K562 (cell line): ENCODE data around the gene EPB41L3.

Source experiments
- CTBP1 ChIP-seq: fragments of 450-650 bp; IDR thresholded peaks from 2 replicates; pipeline ENCODE4 v1.6.1; 2016; ENCODE audit warnings: borderline replicate concordance
- CTCF ChIP-seq, 3 experiments: IDR thresholded peaks in 2 of 3; conservative IDR thresholded peaks in 1 of 3; 2 replicates each; pipeline ENCODE4 v1.5.1; 2011 to 2012; ENCODE audit warnings: low read length in 3 of 3, mild to moderate bottlenecking in 3 of 3, control low read depth in 2 of 3, improper control_type of control experiment in 1 of 3, inconsistent platforms in 1 of 3, low read depth in 1 of 3, mixed read lengths in 1 of 3, moderate library complexity in 1 of 3; ENCODE audit not compliant: insufficient read depth in 2 of 3
- FOXA1 ChIP-seq: fragments of 450-650 bp; IDR thresholded peaks from 2 replicates; pipeline ENCODE4 v1.6.1; 2016; ENCODE audit warnings: mild to moderate bottlenecking, borderline replicate concordance
- HBP1 ChIP-seq: fragments of 450-650 bp; formaldehyde crosslinking; IDR thresholded peaks from 2 replicates; pipeline ENCODE4 v1.4.0; 2022; ENCODE audit warnings: missing genetic modification characterization
- NFYB ChIP-seq: IDR thresholded peaks from 2 replicates; pipeline ENCODE4 v1.6.1; 2011; ENCODE audit warnings: mild to moderate bottlenecking, moderate library complexity; ENCODE audit not compliant: insufficient read length; ENCODE audit errors: extremely low read depth
- PATZ1 ChIP-seq: fragments of 250-450 bp; sonication (Bioruptor Pico); IDR thresholded peaks from 2 replicates; pipeline ENCODE4 v1.5.0; 2020; ENCODE audit warnings: mild to moderate bottlenecking, borderline replicate concordance
- PKNOX1 ChIP-seq: fragments of 450-650 bp; IDR thresholded peaks from 2 replicates; pipeline ENCODE4 v1.6.1; 2016
- ZBTB34 ChIP-seq: fragments of 250-450 bp; sonication (Bioruptor Pico); IDR thresholded peaks from 2 replicates; pipeline ENCODE4 v1.8.0; 2021; ENCODE audit warnings: mild to moderate bottlenecking, moderate library complexity
- ZNF77 ChIP-seq: fragments of 250-450 bp; sonication (Bioruptor Pico); IDR thresholded peaks from 2 replicates; pipeline ENCODE4 v1.5.0; 2020
- TF ChIP-seq, protein P1 (sequence below), 2 experiments: IDR thresholded peaks in 1 of 2; conservative IDR thresholded peaks in 1 of 2; 2 replicates each; pipeline ENCODE4 v1.6.1; 2016; ENCODE audit warnings: low read depth in 2 of 2, mild to moderate bottlenecking in 1 of 2, missing compliant biosample characterization in 1 of 2, missing genetic modification characterization in 1 of 2, moderate library complexity in 1 of 2

DNA sequence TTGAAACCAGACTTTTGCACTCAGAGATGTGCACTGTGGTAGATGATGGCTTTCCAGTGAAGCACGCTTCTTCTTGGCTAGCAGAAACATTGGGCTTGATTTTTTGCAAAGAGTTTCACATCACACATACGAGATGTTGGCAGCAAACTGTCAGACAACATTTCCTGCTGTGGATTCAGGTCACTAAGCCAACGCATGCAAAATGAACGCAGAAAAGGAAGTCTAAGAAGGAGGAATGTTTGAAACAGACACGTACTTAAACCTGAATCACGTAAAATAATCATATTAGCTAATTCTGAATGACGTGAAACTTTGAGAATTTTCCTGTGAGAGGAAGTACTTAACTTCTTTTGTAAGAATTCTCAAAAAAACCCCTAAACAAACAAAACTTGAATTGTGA lies 88.1 kb downstream of the EPB41L3 start:
- TF ChIP-seq HBP1 (CRISPR knock-in tag) (no peak), ZBTB34 (no peak), FOXA1 (no peak), ZNF77 (no peak), PATZ1 (no peak), CTCF (IDR thresholded peaks at IDR 0.05 in 2 of 3, conservative IDR thresholded peaks at IDR 0.05 in 1 of 3; ENCODE audit: insufficient read depth in 2 of 3, low read depth in 1 of 3, low read length in 3 of 3) (no peak), NFYB (no peak), CTBP1 (no peak), PKNOX1 (no peak)
- TF ChIP-seq, protein P1, sequence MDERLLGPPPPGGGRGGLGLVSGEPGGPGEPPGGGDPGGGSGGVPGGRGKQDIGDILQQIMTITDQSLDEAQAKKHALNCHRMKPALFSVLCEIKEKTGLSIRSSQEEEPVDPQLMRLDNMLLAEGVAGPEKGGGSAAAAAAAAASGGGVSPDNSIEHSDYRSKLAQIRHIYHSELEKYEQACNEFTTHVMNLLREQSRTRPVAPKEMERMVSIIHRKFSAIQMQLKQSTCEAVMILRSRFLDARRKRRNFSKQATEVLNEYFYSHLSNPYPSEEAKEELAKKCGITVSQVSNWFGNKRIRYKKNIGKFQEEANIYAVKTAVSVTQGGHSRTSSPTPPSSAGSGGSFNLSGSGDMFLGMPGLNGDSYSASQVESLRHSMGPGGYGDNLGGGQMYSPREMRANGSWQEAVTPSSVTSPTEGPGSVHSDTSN (CRISPR knock-in tag; IDR thresholded peaks at IDR 0.05; ENCODE audit: low read depth) = no peak
- TF ChIP-seq, protein P1 (tag; conservative IDR thresholded peaks at IDR 0.05; ENCODE audit: low read depth) = no peak
